SU-DHL-6 (cell line): ENCODE results near the gene KSR2.

Experiments
- H2AFZ ChIP-seq: fragments of 200-600 bp; sonication (generic); 2 replicates; pipeline ENCODE4 v1.6.1; 2014; ENCODE audit warnings: low read depth, mild to moderate bottlenecking, moderate library complexity, mixed read lengths, antibody characterized with exemption, low read length; ENCODE audit not compliant: severe bottlenecking
- H3F3A ChIP-seq: fragments of 200-600 bp; shearing (Covaris generic); 2 replicates; pipeline ENCODE4 v1.6.0; 2016; ENCODE audit warnings: antibody characterized with exemption, mild to moderate bottlenecking; ENCODE audit not compliant: insufficient read depth
- H3K27ac ChIP-seq: fragments of 200-600 bp; sonication (generic); 2 replicates; pipeline ENCODE4 v1.5.1; 2016; ENCODE audit warnings: low read depth, mild to moderate bottlenecking, low read length, moderate library complexity, mixed read lengths
- H3K27me3 ChIP-seq: fragments of 200-600 bp; sonication (generic), shearing (Covaris generic); 2 replicates; pipeline ENCODE4 v1.6.0; 2014; ENCODE audit warnings: mild to moderate bottlenecking, low read length
- H3K36me3 ChIP-seq: fragments of 200-600 bp; sonication (generic); 2 replicates; pipeline ENCODE4 v1.6.1; 2014; ENCODE audit warnings: mild to moderate bottlenecking, low read length, mixed read lengths
- H3K4me2 ChIP-seq: fragments of 300-600, 200-600 bp; shearing (Covaris generic), sonication (generic); 2 replicates; pipeline ENCODE4 v1.6.0; 2014; ENCODE audit warnings: low read length, low read depth, mild to moderate bottlenecking; ENCODE audit not compliant: poor library complexity, severe bottlenecking
- H3K4me3 ChIP-seq: fragments of 200-600 bp; sonication (generic); 2 replicates; pipeline ENCODE4 v1.5.1; 2014; ENCODE audit warnings: antibody characterized with exemption, low read length, mild to moderate bottlenecking, mixed read lengths; ENCODE audit not compliant: insufficient read depth, poor library complexity, severe bottlenecking
- H3K79me2 ChIP-seq: fragments of 200-600 bp; sonication (generic); 2 replicates; pipeline ENCODE4 v1.6.1; 2014; ENCODE audit warnings: mild to moderate bottlenecking, low read length, moderate library complexity; ENCODE audit not compliant: insufficient read depth
- H3K9ac ChIP-seq: fragments of 200-600 bp; sonication (generic); 2 replicates; pipeline ENCODE4 v1.7.0; 2014; ENCODE audit warnings: mild to moderate bottlenecking, low read length
- H3K9me2 ChIP-seq: fragments of 200-600 bp; sonication (generic); replicated peaks from 2 replicates; pipeline ENCODE4 v1.6.1; 2014; ENCODE audit warnings: low read length; ENCODE audit not compliant: insufficient read depth
- H3K9me3 ChIP-seq: fragments of 200-600 bp; sonication (generic); 2 replicates; pipeline ENCODE4 v1.6.1; 2014; ENCODE audit warnings: low read length, mixed read lengths; ENCODE audit not compliant: insufficient read depth
- H4K20me1 ChIP-seq: fragments of 200-600 bp; sonication (generic); 2 replicates; pipeline ENCODE4 v1.6.1; 2014; ENCODE audit warnings: low read depth, mild to moderate bottlenecking, antibody characterized with exemption, low read length, moderate library complexity, mixed read lengths
- EZH2phosphoT487 ChIP-seq: fragments of 200-600 bp; sonication (generic), shearing (Covaris generic); conservative IDR thresholded peaks from 2 replicates; pipeline ENCODE4 v1.6.1; 2018; ENCODE audit warnings: mild to moderate bottlenecking, antibody characterized with exemption, low read length, moderate library complexity, mixed read lengths
- TF ChIP-seq, protein P1 (sequence below): fragments of 200-600 bp; sonication (generic); IDR thresholded peaks from one replicate; pipeline ENCODE4 v1.5.1; 2017; ENCODE audit warnings: antibody characterized with exemption, mild to moderate bottlenecking, low read length, moderate library complexity; ENCODE audit not compliant: insufficient read depth, poor library complexity, severe bottlenecking

KSR2 gene

DNA sequence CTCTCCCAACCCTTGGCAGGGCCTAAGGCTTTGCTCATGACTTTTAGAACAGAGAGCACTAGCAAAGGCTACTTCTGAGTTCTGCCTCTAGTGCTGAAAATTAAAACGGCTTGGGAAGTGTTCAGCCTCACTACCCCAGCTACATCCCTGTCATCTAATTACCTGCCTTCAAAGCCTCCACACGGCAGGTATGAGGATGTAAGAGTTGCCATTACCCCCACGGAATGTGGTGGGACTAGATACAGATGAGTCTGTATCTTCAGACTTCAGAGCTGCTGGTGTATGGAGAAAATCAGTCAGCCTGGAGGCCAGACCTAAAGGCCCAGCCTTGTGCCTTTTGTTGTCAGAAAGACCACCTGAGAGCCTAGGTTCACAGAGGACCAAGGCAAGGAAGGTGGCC is 392.7 kb downstream of the KSR2 start:
- Histone ChIP-seq H3K27me3 (no peaks in the 10 kb centered on the region), H3K36me3 (no peaks in the 10 kb centered on the region)

GRCh38 chr12:117574655-117575054 is 394.1 kb downstream of the KSR2 start:
- Histone ChIP-seq H3K9ac (no peak overlapping the region), H3K27ac (no peak overlapping the region), H3K9me3 (no peaks in the 10 kb centered on the region), H4K20me1 (no peaks in the 10 kb centered on the region), H3K36me3 (no peaks in the 10 kb centered on the region), H3K9me2 (no peaks in the 10 kb centered on the region), H3F3A (no peaks in the 10 kb centered on the region), H3K27me3 (no peaks in the 10 kb centered on the region), H2AFZ (no peak overlapping the region), H3K4me2 (no peak overlapping the region), H3K4me3 (no peak overlapping the region), H3K79me2 (no peaks in the 10 kb centered on the region)
- TF ChIP-seq, protein P1, sequence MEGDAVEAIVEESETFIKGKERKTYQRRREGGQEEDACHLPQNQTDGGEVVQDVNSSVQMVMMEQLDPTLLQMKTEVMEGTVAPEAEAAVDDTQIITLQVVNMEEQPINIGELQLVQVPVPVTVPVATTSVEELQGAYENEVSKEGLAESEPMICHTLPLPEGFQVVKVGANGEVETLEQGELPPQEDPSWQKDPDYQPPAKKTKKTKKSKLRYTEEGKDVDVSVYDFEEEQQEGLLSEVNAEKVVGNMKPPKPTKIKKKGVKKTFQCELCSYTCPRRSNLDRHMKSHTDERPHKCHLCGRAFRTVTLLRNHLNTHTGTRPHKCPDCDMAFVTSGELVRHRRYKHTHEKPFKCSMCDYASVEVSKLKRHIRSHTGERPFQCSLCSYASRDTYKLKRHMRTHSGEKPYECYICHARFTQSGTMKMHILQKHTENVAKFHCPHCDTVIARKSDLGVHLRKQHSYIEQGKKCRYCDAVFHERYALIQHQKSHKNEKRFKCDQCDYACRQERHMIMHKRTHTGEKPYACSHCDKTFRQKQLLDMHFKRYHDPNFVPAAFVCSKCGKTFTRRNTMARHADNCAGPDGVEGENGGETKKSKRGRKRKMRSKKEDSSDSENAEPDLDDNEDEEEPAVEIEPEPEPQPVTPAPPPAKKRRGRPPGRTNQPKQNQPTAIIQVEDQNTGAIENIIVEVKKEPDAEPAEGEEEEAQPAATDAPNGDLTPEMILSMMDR = no peak
- TF ChIP-seq EZH2phosphoT487 = no peak

More for the DNA sequence above, 392.7 kb downstream of the KSR2 start:
- no peak overlapping the region for H3K27ac ChIP-seq
- no peak for TF ChIP-seq EZH2phosphoT487
- TF ChIP-seq, protein P1 = no peak
- no peaks in the 10 kb centered on the region for H3K9me3 ChIP-seq
- H3K4me3 ChIP-seq = no peak overlapping the region
- no peak overlapping the region for H2AFZ ChIP-seq
- H3K4me2 ChIP-seq = no peak overlapping the region
- H3F3A ChIP-seq = no peaks in the 10 kb centered on the region
- no peak overlapping the region for H3K9ac ChIP-seq
- no peaks in the 10 kb centered on the region; the same call in 1 of the 2 replicates for H3K9me2 ChIP-seq
- H3K79me2 ChIP-seq = no peaks in the 10 kb centered on the region
- no peaks in the 10 kb centered on the region for H4K20me1 ChIP-seq

GRCh38 chr12:117572755-117573154 is 396.0 kb downstream of the KSR2 start:
- Histone ChIP-seq H3K79me2 (no peaks in the 10 kb centered on the region), H3K9me3 (no peaks in the 10 kb centered on the region), H3K36me3 (no peaks in the 10 kb centered on the region), H2AFZ (no peak overlapping the region), H3K27ac (no peak overlapping the region), H3K9ac (no peak overlapping the region), H3K27me3 (no peaks in the 10 kb centered on the region), H3F3A (no peaks in the 10 kb centered on the region), H3K9me2 (no peaks in the 10 kb centered on the region), H4K20me1 (no peaks in the 10 kb centered on the region), H3K4me3 (no peak overlapping the region), H3K4me2 (no peak overlapping the region)
- no peak for TF ChIP-seq EZH2phosphoT487
- TF ChIP-seq, protein P1 = no peak
